Measurements from ENCODE around the gene EMP1. TPM values are rescaled to one million over a fixed set of nuclear protein-coding genes. Genes with fewer than 3 reads are reported as not detected.

Gene EMP1
- polyA plus RNA-seq, 1 donor from 2014 or later: 0.33 TPM

DNA sequence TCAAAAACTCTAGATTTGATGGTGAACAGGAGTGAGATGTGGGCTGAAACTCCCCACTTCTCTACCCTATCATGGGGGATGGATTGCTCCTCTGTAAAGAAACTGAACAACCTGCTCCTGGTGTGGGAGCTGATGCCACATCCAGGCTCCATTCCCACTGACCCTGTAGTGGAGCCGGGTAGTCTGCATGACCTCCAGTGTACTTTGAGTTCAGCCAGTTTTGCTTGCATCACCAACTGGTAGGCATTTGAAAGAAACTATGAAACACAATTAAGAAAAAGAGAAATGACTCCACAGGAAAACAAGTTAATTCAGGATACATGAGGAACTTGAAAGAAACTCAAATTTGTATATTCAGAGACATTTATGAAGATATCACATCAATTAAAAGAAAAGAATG is 27.3 kb upstream of the EMP1 start:
- Histone ChIP-seq H3K79me2 (replicated peaks; ENCODE audit: insufficient read depth, low read length) (no peaks in the 10 kb centered on the region), H2AFZ (ENCODE audit: low read depth, low read length) (no peak overlapping the region), H3K4me3 (ENCODE audit: low read length) (no peak overlapping the region), H3F3A (ENCODE audit: insufficient read depth, low read length, poor library complexity, severe bottlenecking) (no peaks in the 10 kb centered on the region), H4K20me1 (ENCODE audit: insufficient read depth) (no peaks in the 10 kb centered on the region), H3K9me2 (ENCODE audit: insufficient read depth, low read length) (no peaks in the 10 kb centered on the region), H3K9ac (ENCODE audit: low read length) (no peak overlapping the region), H3K36me3 (ENCODE audit: insufficient read depth, low read length) (no peaks in the 10 kb centered on the region), H3K9me3 (ENCODE audit: low read length) (no peaks in the 10 kb centered on the region), H3K27me3 (ENCODE audit: insufficient read depth, low read depth, low read length) (no peaks in the 10 kb centered on the region), H3K4me2 (ENCODE audit: low read length) (no peak overlapping the region), H3K27ac (ENCODE audit: low read length) (no peak overlapping the region)
- TF ChIP-seq, protein P1, sequence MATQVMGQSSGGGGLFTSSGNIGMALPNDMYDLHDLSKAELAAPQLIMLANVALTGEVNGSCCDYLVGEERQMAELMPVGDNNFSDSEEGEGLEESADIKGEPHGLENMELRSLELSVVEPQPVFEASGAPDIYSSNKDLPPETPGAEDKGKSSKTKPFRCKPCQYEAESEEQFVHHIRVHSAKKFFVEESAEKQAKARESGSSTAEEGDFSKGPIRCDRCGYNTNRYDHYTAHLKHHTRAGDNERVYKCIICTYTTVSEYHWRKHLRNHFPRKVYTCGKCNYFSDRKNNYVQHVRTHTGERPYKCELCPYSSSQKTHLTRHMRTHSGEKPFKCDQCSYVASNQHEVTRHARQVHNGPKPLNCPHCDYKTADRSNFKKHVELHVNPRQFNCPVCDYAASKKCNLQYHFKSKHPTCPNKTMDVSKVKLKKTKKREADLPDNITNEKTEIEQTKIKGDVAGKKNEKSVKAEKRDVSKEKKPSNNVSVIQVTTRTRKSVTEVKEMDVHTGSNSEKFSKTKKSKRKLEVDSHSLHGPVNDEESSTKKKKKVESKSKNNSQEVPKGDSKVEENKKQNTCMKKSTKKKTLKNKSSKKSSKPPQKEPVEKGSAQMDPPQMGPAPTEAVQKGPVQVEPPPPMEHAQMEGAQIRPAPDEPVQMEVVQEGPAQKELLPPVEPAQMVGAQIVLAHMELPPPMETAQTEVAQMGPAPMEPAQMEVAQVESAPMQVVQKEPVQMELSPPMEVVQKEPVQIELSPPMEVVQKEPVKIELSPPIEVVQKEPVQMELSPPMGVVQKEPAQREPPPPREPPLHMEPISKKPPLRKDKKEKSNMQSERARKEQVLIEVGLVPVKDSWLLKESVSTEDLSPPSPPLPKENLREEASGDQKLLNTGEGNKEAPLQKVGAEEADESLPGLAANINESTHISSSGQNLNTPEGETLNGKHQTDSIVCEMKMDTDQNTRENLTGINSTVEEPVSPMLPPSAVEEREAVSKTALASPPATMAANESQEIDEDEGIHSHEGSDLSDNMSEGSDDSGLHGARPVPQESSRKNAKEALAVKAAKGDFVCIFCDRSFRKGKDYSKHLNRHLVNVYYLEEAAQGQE (IDR thresholded peaks at IDR 0.05; ENCODE audit: borderline replicate concordance): no peak
- TF ChIP-seq RAD21 (conservative IDR thresholded peaks at IDR 0.05) (no peak), POLR2AphosphoS5 (IDR thresholded peaks at IDR 0.05) (no peak), EP300 (conservative IDR thresholded peaks at IDR 0.05; ENCODE audit: poor library complexity, severe bottlenecking) (no peak), TAF1 (IDR thresholded peaks at IDR 0.05; ENCODE audit: low read depth) (no peak)

DNA sequence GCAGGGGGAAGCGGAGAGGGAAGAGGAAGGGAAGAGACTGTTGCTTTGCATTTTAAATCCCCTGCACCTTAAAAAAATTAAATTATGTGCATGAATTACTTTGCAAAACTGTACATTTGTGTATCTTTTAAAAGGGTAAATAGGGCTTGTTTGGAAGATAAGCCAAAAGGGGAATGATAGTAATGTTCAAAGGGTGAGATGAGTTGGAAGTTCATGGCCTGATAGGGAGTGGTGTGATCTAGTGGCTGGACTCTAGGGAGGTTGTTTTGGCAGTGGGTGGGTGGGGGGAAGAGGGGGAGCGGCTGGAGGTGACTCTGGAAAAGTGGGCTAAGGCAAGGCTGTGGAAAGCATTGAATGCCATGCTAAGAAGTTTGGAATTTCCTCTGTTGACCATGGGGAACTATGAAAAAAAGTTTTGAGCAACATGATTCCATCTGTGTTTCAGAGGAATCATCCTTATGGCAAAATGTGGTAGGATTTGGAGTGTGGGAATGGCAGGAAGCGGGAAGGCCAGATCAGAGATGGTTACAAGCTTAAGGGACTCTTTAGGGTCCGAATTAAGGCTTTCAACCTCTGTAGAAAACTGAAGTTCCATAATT is 25.5 kb upstream of the EMP1 start:
- Histone ChIP-seq H2AFZ (ENCODE audit: low read depth, low read length) (no peak overlapping the region), H3K4me2 (ENCODE audit: low read length) (no peak overlapping the region), H3F3A (ENCODE audit: insufficient read depth, low read length, poor library complexity, severe bottlenecking) (no peaks in the 10 kb centered on the region)

More for the DNA sequence above, 25.5 kb upstream of the EMP1 start:
- Histone ChIP-seq H3K79me2 (replicated peaks; ENCODE audit: insufficient read depth, low read length) (no peaks in the 10 kb centered on the region), H3K9ac (ENCODE audit: low read length) (no peak overlapping the region), H3K9me3 (ENCODE audit: low read length) (no peaks in the 10 kb centered on the region), H3K27ac (ENCODE audit: low read length) (no peak overlapping the region), H3K4me3 (ENCODE audit: low read length) (no peak overlapping the region), H3K36me3 (ENCODE audit: insufficient read depth, low read length) (no peaks in the 10 kb centered on the region), H3K27me3 (ENCODE audit: insufficient read depth, low read depth, low read length) (no peaks in the 10 kb centered on the region), H4K20me1 (ENCODE audit: insufficient read depth) (no peaks in the 10 kb centered on the region), H3K9me2 (ENCODE audit: insufficient read depth, low read length) (no peaks in the 10 kb centered on the region)
- TF ChIP-seq EZH2 (IDR thresholded peaks at IDR 0.05; ENCODE audit: borderline replicate concordance, insufficient read depth, low read length, poor library complexity, severe bottlenecking) (no peak), RAD21 (conservative IDR thresholded peaks at IDR 0.05) (no peak), MXI1 (conservative IDR thresholded peaks at IDR 0.05; ENCODE audit: poor library complexity, severe bottlenecking) (no peak), TAF1 (IDR thresholded peaks at IDR 0.05; ENCODE audit: low read depth) (no peak), SMC3 (conservative IDR thresholded peaks at IDR 0.05; ENCODE audit: poor library complexity) (no peak), POLR2AphosphoS5 (IDR thresholded peaks at IDR 0.05) (no peak), EP300 (conservative IDR thresholded peaks at IDR 0.05; ENCODE audit: poor library complexity, severe bottlenecking) (no peak)
- TF ChIP-seq, protein P1 (IDR thresholded peaks at IDR 0.05; ENCODE audit: borderline replicate concordance): no peak
- TF ChIP-seq, protein P2, sequence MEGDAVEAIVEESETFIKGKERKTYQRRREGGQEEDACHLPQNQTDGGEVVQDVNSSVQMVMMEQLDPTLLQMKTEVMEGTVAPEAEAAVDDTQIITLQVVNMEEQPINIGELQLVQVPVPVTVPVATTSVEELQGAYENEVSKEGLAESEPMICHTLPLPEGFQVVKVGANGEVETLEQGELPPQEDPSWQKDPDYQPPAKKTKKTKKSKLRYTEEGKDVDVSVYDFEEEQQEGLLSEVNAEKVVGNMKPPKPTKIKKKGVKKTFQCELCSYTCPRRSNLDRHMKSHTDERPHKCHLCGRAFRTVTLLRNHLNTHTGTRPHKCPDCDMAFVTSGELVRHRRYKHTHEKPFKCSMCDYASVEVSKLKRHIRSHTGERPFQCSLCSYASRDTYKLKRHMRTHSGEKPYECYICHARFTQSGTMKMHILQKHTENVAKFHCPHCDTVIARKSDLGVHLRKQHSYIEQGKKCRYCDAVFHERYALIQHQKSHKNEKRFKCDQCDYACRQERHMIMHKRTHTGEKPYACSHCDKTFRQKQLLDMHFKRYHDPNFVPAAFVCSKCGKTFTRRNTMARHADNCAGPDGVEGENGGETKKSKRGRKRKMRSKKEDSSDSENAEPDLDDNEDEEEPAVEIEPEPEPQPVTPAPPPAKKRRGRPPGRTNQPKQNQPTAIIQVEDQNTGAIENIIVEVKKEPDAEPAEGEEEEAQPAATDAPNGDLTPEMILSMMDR (IDR thresholded peaks at IDR 0.05; ENCODE audit: poor library complexity, severe bottlenecking): no peak
